Peyer's patch (tissue), 4 donors: Measurements from ENCODE around the gene NOX5. TPM values are rescaled to one million over a fixed set of nuclear protein-coding genes. Genes with fewer than 3 reads are reported as not detected.

Source experiments
- DNase-seq, 3 donors: peaks; one replicate each; pipeline ENCODE4 v3.0.0-alpha.2; 2017 to 2019
- H3K27ac ChIP-seq, 4 donors: fragments of 200-600 bp; sonication (generic); one replicate each; pipeline ENCODE4 v1.5.1; 2016 to 2019
- H3K27me3 ChIP-seq, 2 donors: fragments of 200-600 bp; sonication (generic); one replicate each; pipeline ENCODE4 v1.5.1; 2019
- H3K36me3 ChIP-seq, 3 donors: fragments of 200-600 bp; sonication (generic); one replicate each; pipeline ENCODE4 v1.5.1; 2016 to 2019
- H3K4me1 ChIP-seq, 4 donors: fragments of 200-600 bp; sonication (generic); one replicate each; pipeline ENCODE4 v1.5.1; 2016 to 2019
- H3K4me3 ChIP-seq, 4 donors: fragments of 200-600 bp; sonication (generic); 1 replicate in 3 of 4; 2 replicates in 1 of 4; pipeline ENCODE4 v1.5.1; 2016 to 2019; ENCODE audit warnings: mild to moderate bottlenecking in 1 of 4
- H3K9me3 ChIP-seq, 4 donors: fragments of 200-600 bp; sonication (generic); one replicate each; pipeline ENCODE4 v1.5.1; 2016 to 2019; ENCODE audit warnings: mild to moderate bottlenecking in 1 of 4
- POLR2A ChIP-seq, 2 donors: fragments of 450-650 bp; IDR thresholded peaks; one replicate each; pipeline ENCODE4 v1.5.1; 2017; ENCODE audit warnings: antibody characterized with exemption in 2 of 2, mild to moderate bottlenecking in 2 of 2, moderate library complexity in 2 of 2
- total RNA-seq, 4 donors: library from RNA; depleted of rRNA; stranded (reverse); fragments of >200 nt; gene quantifications; one replicate each; pipeline ENCODE4 v1.1.0, GENCODE V29; 2016
- TF ChIP-seq, protein P1 (sequence below), 6 experiments: fragments of 450-650 bp in 4 of 6; fragments of 200-600 bp in 2 of 6; sonication (generic) in 1 of 6; IDR thresholded peaks; one replicate each; pipeline ENCODE4 v1.5.1; 2017 to 2019; ENCODE audit warnings: antibody characterized with exemption in 6 of 6, mild to moderate bottlenecking in 3 of 6, moderate library complexity in 1 of 6

The NOX5 gene
- total RNA-seq, 4 donors from 2014 or later = 0.13 to 5.0 TPM; not detected in 2

DNA sequence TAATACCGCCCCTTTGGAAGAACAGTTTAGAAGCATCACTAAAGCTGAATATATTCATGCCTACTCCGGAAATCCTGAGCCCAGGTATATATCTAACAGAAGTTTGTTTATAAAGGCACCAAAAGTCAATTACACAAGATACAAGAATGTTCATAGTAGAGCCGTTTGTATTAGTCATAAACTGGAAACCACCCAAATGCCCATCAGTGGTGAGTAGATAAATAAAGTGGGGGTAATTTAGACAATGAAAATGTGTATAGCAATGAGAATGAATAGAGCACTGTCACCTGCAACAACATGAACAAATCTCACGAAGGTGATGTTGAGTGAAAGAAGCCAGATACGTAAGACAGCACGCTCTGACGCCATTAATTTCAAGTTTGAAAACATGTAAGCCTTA, 77.7 kb downstream of the NOX5 start:
- Histone ChIP-seq H3K9me3 (no peaks in the 10 kb centered on the region), H3K4me3 (no peak overlapping the region), H3K27me3 (no peaks in the 10 kb centered on the region), H3K27ac (no peak overlapping the region), H3K36me3 (no peaks in the 10 kb centered on the region), H3K4me1 (no peaks in the 10 kb centered on the region)
- TF ChIP-seq, protein P1, sequence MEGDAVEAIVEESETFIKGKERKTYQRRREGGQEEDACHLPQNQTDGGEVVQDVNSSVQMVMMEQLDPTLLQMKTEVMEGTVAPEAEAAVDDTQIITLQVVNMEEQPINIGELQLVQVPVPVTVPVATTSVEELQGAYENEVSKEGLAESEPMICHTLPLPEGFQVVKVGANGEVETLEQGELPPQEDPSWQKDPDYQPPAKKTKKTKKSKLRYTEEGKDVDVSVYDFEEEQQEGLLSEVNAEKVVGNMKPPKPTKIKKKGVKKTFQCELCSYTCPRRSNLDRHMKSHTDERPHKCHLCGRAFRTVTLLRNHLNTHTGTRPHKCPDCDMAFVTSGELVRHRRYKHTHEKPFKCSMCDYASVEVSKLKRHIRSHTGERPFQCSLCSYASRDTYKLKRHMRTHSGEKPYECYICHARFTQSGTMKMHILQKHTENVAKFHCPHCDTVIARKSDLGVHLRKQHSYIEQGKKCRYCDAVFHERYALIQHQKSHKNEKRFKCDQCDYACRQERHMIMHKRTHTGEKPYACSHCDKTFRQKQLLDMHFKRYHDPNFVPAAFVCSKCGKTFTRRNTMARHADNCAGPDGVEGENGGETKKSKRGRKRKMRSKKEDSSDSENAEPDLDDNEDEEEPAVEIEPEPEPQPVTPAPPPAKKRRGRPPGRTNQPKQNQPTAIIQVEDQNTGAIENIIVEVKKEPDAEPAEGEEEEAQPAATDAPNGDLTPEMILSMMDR (IDR thresholded peaks at IDR 0.05) = no peak
- TF ChIP-seq POLR2A (IDR thresholded peaks at IDR 0.05) = no peak
- no peak for DNase-seq

DNA sequence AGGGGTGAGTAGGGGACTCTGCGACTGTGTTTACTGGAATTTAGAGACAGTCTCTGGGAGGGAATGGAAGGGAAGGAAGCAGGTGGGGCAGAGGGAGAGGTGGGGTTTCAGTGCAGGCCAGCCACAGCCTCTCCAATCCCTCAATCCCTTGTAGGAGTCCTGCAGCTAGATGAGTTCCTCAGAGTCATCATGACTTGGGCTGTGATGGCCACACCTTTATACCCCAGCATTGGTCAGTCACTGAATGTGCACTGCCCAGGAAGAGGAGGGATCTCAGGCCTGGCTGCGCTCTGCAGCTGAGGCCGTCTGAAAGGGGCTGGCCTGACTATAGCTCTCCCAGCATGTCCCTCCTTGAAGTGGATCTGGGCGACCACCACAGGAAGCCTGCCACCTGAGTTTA, 78.6 kb downstream of the NOX5 start:
- no peak overlapping the region for H3K4me3 ChIP-seq
- no peak for DNase-seq
- no peaks in the 10 kb centered on the region for H3K27me3 ChIP-seq
- no peak overlapping the region for H3K27ac ChIP-seq
- H3K9me3 ChIP-seq = no peaks in the 10 kb centered on the region
- no peak for TF ChIP-seq POLR2A (IDR thresholded peaks at IDR 0.05)
- TF ChIP-seq, protein P1 (IDR thresholded peaks at IDR 0.05) = no peak
- H3K36me3 ChIP-seq = no peaks in the 10 kb centered on the region
- no peaks in the 10 kb centered on the region for H3K4me1 ChIP-seq

DNA sequence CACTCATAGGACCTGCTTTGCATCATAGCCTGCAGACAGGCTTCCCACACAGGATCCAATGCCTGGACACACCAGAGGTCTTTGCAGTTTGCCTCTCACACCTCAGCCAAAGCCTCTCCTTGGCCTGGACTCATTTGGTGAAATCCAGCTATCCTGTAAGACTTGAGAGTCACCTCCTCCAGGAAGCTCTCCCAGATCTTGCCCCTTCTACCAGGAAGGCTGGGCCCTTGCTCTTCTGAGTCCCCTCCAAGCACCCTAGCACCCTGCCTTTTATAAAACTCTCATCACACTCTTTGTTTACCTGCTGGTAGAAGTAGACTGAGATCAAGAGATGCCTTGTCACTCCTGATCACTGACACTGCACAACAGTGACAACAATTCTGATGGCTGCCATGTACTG, 79.1 kb downstream of the NOX5 start:
- no peak for TF ChIP-seq POLR2A (IDR thresholded peaks at IDR 0.05)
- TF ChIP-seq, protein P1 (IDR thresholded peaks at IDR 0.05) = no peak
- Histone ChIP-seq H3K27ac (no peak overlapping the region), H3K36me3 (no peaks in the 10 kb centered on the region), H3K4me3 (no peak overlapping the region), H3K27me3 (no peaks in the 10 kb centered on the region), H3K4me1 (no peaks in the 10 kb centered on the region), H3K9me3 (no peaks in the 10 kb centered on the region)
- no peak for DNase-seq

DNA sequence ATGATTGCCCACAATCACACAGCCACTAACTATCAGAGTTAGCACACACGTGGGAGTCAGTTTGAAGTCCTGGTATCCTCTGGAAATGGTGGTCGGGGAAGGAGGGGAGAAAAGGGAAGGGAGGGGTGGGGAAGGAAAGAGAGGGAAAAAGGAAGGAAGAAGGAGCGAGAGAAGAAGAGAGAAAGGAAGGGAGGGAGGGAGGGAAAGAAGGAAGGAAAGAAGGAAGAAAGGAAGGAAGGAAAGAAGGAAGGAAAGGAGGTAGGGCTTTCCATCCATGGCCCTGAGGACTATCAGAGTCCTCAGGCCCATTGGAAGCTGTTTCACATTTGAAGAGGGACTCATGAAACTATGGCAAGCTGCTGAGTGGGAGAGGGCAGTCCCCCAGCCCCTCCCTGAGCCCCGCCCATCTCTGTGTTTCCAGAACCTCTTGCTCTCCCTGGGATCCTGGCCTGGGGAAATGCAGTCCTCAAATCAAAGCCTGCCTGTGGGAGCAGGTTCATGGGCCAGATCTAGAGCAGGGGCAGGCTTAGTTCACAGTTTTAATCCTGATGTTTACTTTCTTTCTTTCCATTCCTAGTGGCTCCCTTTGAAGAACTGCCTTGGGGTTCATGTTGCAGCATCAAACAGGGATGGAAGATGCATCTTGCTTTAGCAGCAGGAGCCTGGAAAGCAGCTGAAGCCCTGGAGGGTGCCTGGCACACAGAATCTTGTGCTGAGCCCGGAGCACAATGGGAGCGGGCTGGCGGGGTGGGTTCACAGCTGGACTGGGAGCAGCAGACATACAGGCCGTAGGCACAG, 79.8 kb downstream of the NOX5 start:
- no peaks in the 10 kb centered on the region for H3K36me3 ChIP-seq
- H3K27me3 ChIP-seq = no peaks in the 10 kb centered on the region
- no peaks in the 10 kb centered on the region for H3K4me1 ChIP-seq
- H3K27ac ChIP-seq = no peak overlapping the region
- TF ChIP-seq, protein P1 (IDR thresholded peaks at IDR 0.05) = no peak
- TF ChIP-seq POLR2A (IDR thresholded peaks at IDR 0.05) = no peak
- H3K9me3 ChIP-seq = no peaks in the 10 kb centered on the region
- DNase-seq = no peak
- no peak overlapping the region for H3K4me3 ChIP-seq

DNA sequence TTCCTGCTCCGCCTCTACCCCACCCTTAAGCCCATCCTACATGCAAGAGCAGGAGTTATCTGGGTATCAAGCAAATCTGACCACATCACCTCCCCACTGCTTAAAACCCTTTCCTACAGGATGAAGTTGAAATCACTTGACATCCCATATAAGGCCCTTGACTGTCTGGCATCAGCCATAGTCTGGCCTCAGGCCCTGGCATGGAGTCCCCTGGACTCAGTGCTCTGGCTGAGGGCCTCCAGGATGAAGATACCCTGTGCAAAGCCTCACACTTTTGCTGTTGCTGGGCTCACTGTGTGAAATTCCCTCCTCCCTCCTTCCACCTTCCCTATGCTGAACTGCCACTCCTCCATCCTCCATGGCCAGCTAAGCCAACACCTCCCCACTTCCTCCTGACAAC, 80.8 kb downstream of the NOX5 start:
- H3K27me3 ChIP-seq = no peaks in the 10 kb centered on the region
- H3K9me3 ChIP-seq = no peaks in the 10 kb centered on the region
- H3K27ac ChIP-seq = no peak overlapping the region
- H3K4me1 ChIP-seq = no peaks in the 10 kb centered on the region
- TF ChIP-seq, protein P1 (IDR thresholded peaks at IDR 0.05) = no peak
- TF ChIP-seq POLR2A (IDR thresholded peaks at IDR 0.05) = no peak
- no peak overlapping the region for H3K4me3 ChIP-seq
- DNase-seq = no peak
- no peaks in the 10 kb centered on the region for H3K36me3 ChIP-seq
